HG02571 (cell line): ENCODE measurements around the gene PPP4R3A.
"Not testable (repeated sequence)": the region's sequence is repeated elsewhere in the genome, so short reads cannot be mapped to it uniquely, and the experiment has no call there.

Experiments used
- ATAC-seq: cut with Tn5 transposase; IDR thresholded peaks from one replicate; pipeline ENCODE4 v1.9.1; 2021; ENCODE audit warnings: mild to moderate bottlenecking, moderate library complexity; ENCODE audit not compliant: unreplicated experiment

The PPP4R3A gene

GRCh38 chr14:91410771-91411536 is 99.2 kb downstream of the PPP4R3A start:
- no peak for ATAC-seq

GRCh38 chr14:91409928-91410718 is 100.0 kb downstream of the PPP4R3A start:
- ATAC-seq: no peak

- ATAC-seq: not testable (repeated sequence)
Observed at GRCh38 chr14:91409240-91409639, 100.9 kb downstream of the PPP4R3A start.
